ENCODE data around the gene ARID1A. TPM values are rescaled to one million over a fixed set of nuclear protein-coding genes. Genes with fewer than 3 reads are reported as not detected.

The ARID1A gene
- total and polyA plus RNA-seq, 2 experiments from 2014 or later: 8.2 to 13.4 TPM

GRCh38 chr1:26726784-26727183, 31.0 kb downstream of the ARID1A start:
- Histone ChIP-seq H3F3A (ENCODE audit: insufficient read depth) (peaks cover 29% of the 10 kb centered on the region), H3K9me2 (ENCODE audit: insufficient read depth) (no peaks in the 10 kb centered on the region), H3K36me3 (ENCODE audit: low read depth) (peaks cover 14% of the 10 kb centered on the region), H2AFZ (no peak overlapping the region), H3K9me3 (ENCODE audit: low read depth) (no peaks in the 10 kb centered on the region), H3K4me2 (ENCODE audit: unreplicated experiment) (peak overlapping the region; percentile 11), H3K27ac (no peak overlapping the region), H3K9ac (no peak overlapping the region), H3K79me2 (ENCODE audit: insufficient read depth) (peaks cover 99% of the 10 kb centered on the region), H4K20me1 (ENCODE audit: insufficient read depth) (peaks cover 31% of the 10 kb centered on the region; the same call in 1 of the 2 replicates), H3K4me1 (ENCODE audit: insufficient read depth) (peaks cover 62% of the 10 kb centered on the region), H3K4me3 (no peak overlapping the region), H3K27me3 (replicated peaks; ENCODE audit: insufficient read depth) (no peaks in the 10 kb centered on the region)
- in situ Hi-C loops (cut with MboI): no loop called here
- DNase-seq: no peak
- TF ChIP-seq EZH2phosphoT487 (IDR thresholded peaks at IDR 0.05; ENCODE audit: insufficient read depth, low read depth) (no peak), EZH2 (IDR thresholded peaks at IDR 0.05; ENCODE audit: insufficient read depth, poor library complexity, severe bottlenecking) (no peak)
- WGBS, 2 experiments (ENCODE audit: low coverage in 1 of 2, low lambda C conversion rate in 2 of 2, missing lambda C conversion rate in 2 of 2): 100% methylated on average over 1 of the region's 1 CpG

GRCh38 chr1:26727476-26727875, 31.7 kb downstream of the ARID1A start:
- no peak overlapping the region for H3K27ac ChIP-seq

GRCh38 chr1:26728645-26729044, 32.8 kb downstream of the ARID1A start:
- H2AFZ ChIP-seq: no peak overlapping the region
- peaks cover 28% of the 10 kb centered on the region for H3F3A ChIP-seq (ENCODE audit: insufficient read depth)
- no peak overlapping the region for H3K27ac ChIP-seq
- in situ Hi-C loops (cut with MboI): no loop called here
- WGBS, 2 experiments (ENCODE audit: low coverage in 1 of 2, low lambda C conversion rate in 2 of 2, missing lambda C conversion rate in 2 of 2): 100% methylated on average over 1 of the region's 1 CpG
- H3K36me3 ChIP-seq (ENCODE audit: low read depth): peaks cover 29% of the 10 kb centered on the region
- DNase-seq: no peak
- peaks cover 18% of the 10 kb centered on the region; the same call in 1 of the 2 replicates for H4K20me1 ChIP-seq (ENCODE audit: insufficient read depth)
- no peak overlapping the region for H3K9ac ChIP-seq
- TF ChIP-seq EZH2 (IDR thresholded peaks at IDR 0.05; ENCODE audit: insufficient read depth, poor library complexity, severe bottlenecking): no peak
- no peak for TF ChIP-seq EZH2phosphoT487 (IDR thresholded peaks at IDR 0.05; ENCODE audit: insufficient read depth, low read depth)
- H3K4me2 ChIP-seq (ENCODE audit: unreplicated experiment): no peak overlapping the region
- H3K27me3 ChIP-seq (replicated peaks; ENCODE audit: insufficient read depth): no peaks in the 10 kb centered on the region
- no peaks in the 10 kb centered on the region for H3K9me3 ChIP-seq (ENCODE audit: low read depth)
- peaks cover 48% of the 10 kb centered on the region for H3K4me1 ChIP-seq (ENCODE audit: insufficient read depth)
- H3K9me2 ChIP-seq (ENCODE audit: insufficient read depth): no peaks in the 10 kb centered on the region
- peaks cover 97% of the 10 kb centered on the region for H3K79me2 ChIP-seq (ENCODE audit: insufficient read depth)
- H3K4me3 ChIP-seq: no peak overlapping the region

More at GRCh38 chr1:26727476-26727875, 31.7 kb downstream of the ARID1A start:
- Histone ChIP-seq H3K9ac (no peak overlapping the region), H3K27me3 (replicated peaks; ENCODE audit: insufficient read depth) (no peaks in the 10 kb centered on the region), H3K9me3 (ENCODE audit: low read depth) (no peaks in the 10 kb centered on the region), H4K20me1 (ENCODE audit: insufficient read depth) (peaks cover 24% of the 10 kb centered on the region; the same call in 1 of the 2 replicates), H3K4me2 (ENCODE audit: unreplicated experiment) (no peak overlapping the region), H3K4me3 (no peak overlapping the region), H3K79me2 (ENCODE audit: insufficient read depth) (peaks cover 99% of the 10 kb centered on the region), H3F3A (ENCODE audit: insufficient read depth) (peaks cover 25% of the 10 kb centered on the region), H3K36me3 (ENCODE audit: low read depth) (peaks cover 20% of the 10 kb centered on the region), H2AFZ (no peak overlapping the region), H3K4me1 (ENCODE audit: insufficient read depth) (peaks cover 55% of the 10 kb centered on the region), H3K9me2 (ENCODE audit: insufficient read depth) (no peaks in the 10 kb centered on the region)
- no peak for DNase-seq
- in situ Hi-C loops (cut with MboI): no loop called here
- TF ChIP-seq EZH2phosphoT487 (IDR thresholded peaks at IDR 0.05; ENCODE audit: insufficient read depth, low read depth) (no peak), EZH2 (IDR thresholded peaks at IDR 0.05; ENCODE audit: insufficient read depth, poor library complexity, severe bottlenecking) (no peak)

- H3K4me2 ChIP-seq (ENCODE audit: unreplicated experiment): no peak overlapping the region
- no peaks in the 10 kb centered on the region for H3K9me2 ChIP-seq (ENCODE audit: insufficient read depth)
- no peaks in the 10 kb centered on the region for H3K27me3 ChIP-seq (replicated peaks; ENCODE audit: insufficient read depth)
- TF ChIP-seq EZH2 (IDR thresholded peaks at IDR 0.05; ENCODE audit: insufficient read depth, poor library complexity, severe bottlenecking): no peak
- no peak for TF ChIP-seq EZH2phosphoT487 (IDR thresholded peaks at IDR 0.05; ENCODE audit: insufficient read depth, low read depth)
- H3K27ac ChIP-seq: no peak overlapping the region
- no peaks in the 10 kb centered on the region for H3K9me3 ChIP-seq (ENCODE audit: low read depth)
- H3K36me3 ChIP-seq (ENCODE audit: low read depth): peaks cover 29% of the 10 kb centered on the region
- H3K4me1 ChIP-seq (ENCODE audit: insufficient read depth): peaks cover 48% of the 10 kb centered on the region
- no peak overlapping the region for H2AFZ ChIP-seq
- 92 to 93% methylated on average over 12 of the region's 12 CpGs for WGBS, 2 experiments (ENCODE audit: low coverage in 1 of 2, low lambda C conversion rate in 2 of 2, missing lambda C conversion rate in 2 of 2)
- in situ Hi-C loops (cut with MboI): no loop called here
- no peak overlapping the region for H3K9ac ChIP-seq
- peaks cover 87% of the 10 kb centered on the region for H3K79me2 ChIP-seq (ENCODE audit: insufficient read depth)
- peaks cover 30% of the 10 kb centered on the region for H3F3A ChIP-seq (ENCODE audit: insufficient read depth)
- no peak for DNase-seq
- peaks cover 10% of the 10 kb centered on the region; the same call in 1 of the 2 replicates for H4K20me1 ChIP-seq (ENCODE audit: insufficient read depth)
- no peak overlapping the region for H3K4me3 ChIP-seq
Measured at GRCh38 chr1:26729633-26730032, 33.8 kb downstream of the ARID1A start.

GRCh38 chr1:26730695-26731094, 34.9 kb downstream of the ARID1A start:
- H3F3A ChIP-seq (ENCODE audit: insufficient read depth): peaks cover 34% of the 10 kb centered on the region
- no peak overlapping the region for H3K27ac ChIP-seq
- no peaks in the 10 kb centered on the region for H3K27me3 ChIP-seq (replicated peaks; ENCODE audit: insufficient read depth)
- H3K79me2 ChIP-seq (ENCODE audit: insufficient read depth): peaks cover 83% of the 10 kb centered on the region
- H3K36me3 ChIP-seq (ENCODE audit: low read depth): peaks cover 29% of the 10 kb centered on the region
- H3K4me2 ChIP-seq (ENCODE audit: unreplicated experiment): no peak overlapping the region
- no peak overlapping the region for H2AFZ ChIP-seq
- H3K9me2 ChIP-seq (ENCODE audit: insufficient read depth): no peaks in the 10 kb centered on the region
- H4K20me1 ChIP-seq (ENCODE audit: insufficient read depth): peaks cover 9% of the 10 kb centered on the region; the same call in 1 of the 2 replicates
- no peak overlapping the region for H3K9ac ChIP-seq
- no peak overlapping the region for H3K4me3 ChIP-seq
- 91 to 96% methylated on average over 2 of the region's 2 CpGs for WGBS, 2 experiments (ENCODE audit: low coverage in 1 of 2, low lambda C conversion rate in 2 of 2, missing lambda C conversion rate in 2 of 2)
- no peaks in the 10 kb centered on the region for H3K9me3 ChIP-seq (ENCODE audit: low read depth)
- TF ChIP-seq EZH2phosphoT487 (IDR thresholded peaks at IDR 0.05; ENCODE audit: insufficient read depth, low read depth) (no peak), EZH2 (IDR thresholded peaks at IDR 0.05; ENCODE audit: insufficient read depth, poor library complexity, severe bottlenecking) (no peak)
- H3K4me1 ChIP-seq (ENCODE audit: insufficient read depth): peaks cover 49% of the 10 kb centered on the region
- in situ Hi-C loops (cut with MboI): no loop called here
- peak; percentile 36 for DNase-seq
